ENCODE data around the gene CACTIN. TPM values are rescaled to one million over a fixed set of nuclear protein-coding genes. Genes with fewer than 3 reads are reported as not detected.

The CACTIN gene
- total RNA-seq, 3 donors from 2014 or later (not counting 1 experiment from before 2014, with no cell fraction given) = 33.6 to 42.2 (median 40.8) TPM

DNA sequence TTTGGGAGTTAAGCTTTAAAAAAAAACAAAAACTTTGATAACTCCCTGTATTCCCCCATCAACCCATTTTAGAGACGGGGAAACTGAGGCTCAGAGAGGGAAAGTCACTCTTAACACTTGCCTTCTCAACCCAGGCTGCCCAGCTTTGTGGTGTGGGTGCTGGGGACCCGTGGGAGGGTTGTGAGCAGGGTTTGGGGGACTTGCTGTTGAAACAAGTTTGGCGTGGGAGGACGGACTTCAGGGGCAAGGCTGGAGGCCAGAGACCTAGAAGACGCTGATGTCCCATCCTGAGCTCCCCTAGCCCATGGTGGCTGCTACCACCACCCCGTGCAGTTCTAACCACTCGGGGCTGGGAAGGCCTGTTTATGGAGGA, 747 bp upstream of the CACTIN start:
- Mint-ChIP-seq H3K27ac (peak overlapping the region; percentile 96 to 99), H3K4me3 (no peak overlapping the region), H3K36me3 (no peaks in the 10 kb centered on the region), H3K9me3 (no peaks in the 10 kb centered on the region), H3K27me3 (ENCODE audit: low read depth in 2 of 2) (no peaks in the 10 kb centered on the region), H3K4me1 (peaks cover 17 to 29% of the 10 kb centered on the region in 2 donors)
- no peak for ATAC-seq
- intact Hi-C loops (cut with micrococcal nuclease) = loop anchor here (2.0 kb wide), 1 partner anchor 55 kb away; the partner anchor contains the start of gene HMG20B
- Histone ChIP-seq H3K36me3 (ENCODE audit: control insufficient read depth, insufficient read depth, low read length) (peaks cover 10% of the 10 kb centered on the region), H3K4me3 (ENCODE audit: low read length) (peak overlapping the region; percentile 72), H3K4me1 (ENCODE audit: control insufficient read depth, insufficient read depth, low read length) (peaks cover 27% of the 10 kb centered on the region), H3K9me3 (ENCODE audit: control insufficient read depth, insufficient read depth, low read length) (no peaks in the 10 kb centered on the region), H3K27me3 (ENCODE audit: control insufficient read depth, insufficient read depth, low read length) (no peaks in the 10 kb centered on the region), H3K27ac (ENCODE audit: low read length) (peak overlapping the region; percentile 94)
- 59% methylated on average over 6 of the region's 7 CpGs for WGBS (ENCODE audit: insufficient coverage)
- no peak for DNase-seq
- TF ChIP-seq, protein P1, sequence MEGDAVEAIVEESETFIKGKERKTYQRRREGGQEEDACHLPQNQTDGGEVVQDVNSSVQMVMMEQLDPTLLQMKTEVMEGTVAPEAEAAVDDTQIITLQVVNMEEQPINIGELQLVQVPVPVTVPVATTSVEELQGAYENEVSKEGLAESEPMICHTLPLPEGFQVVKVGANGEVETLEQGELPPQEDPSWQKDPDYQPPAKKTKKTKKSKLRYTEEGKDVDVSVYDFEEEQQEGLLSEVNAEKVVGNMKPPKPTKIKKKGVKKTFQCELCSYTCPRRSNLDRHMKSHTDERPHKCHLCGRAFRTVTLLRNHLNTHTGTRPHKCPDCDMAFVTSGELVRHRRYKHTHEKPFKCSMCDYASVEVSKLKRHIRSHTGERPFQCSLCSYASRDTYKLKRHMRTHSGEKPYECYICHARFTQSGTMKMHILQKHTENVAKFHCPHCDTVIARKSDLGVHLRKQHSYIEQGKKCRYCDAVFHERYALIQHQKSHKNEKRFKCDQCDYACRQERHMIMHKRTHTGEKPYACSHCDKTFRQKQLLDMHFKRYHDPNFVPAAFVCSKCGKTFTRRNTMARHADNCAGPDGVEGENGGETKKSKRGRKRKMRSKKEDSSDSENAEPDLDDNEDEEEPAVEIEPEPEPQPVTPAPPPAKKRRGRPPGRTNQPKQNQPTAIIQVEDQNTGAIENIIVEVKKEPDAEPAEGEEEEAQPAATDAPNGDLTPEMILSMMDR (IDR thresholded peaks at IDR 0.05) = no peak

DNA sequence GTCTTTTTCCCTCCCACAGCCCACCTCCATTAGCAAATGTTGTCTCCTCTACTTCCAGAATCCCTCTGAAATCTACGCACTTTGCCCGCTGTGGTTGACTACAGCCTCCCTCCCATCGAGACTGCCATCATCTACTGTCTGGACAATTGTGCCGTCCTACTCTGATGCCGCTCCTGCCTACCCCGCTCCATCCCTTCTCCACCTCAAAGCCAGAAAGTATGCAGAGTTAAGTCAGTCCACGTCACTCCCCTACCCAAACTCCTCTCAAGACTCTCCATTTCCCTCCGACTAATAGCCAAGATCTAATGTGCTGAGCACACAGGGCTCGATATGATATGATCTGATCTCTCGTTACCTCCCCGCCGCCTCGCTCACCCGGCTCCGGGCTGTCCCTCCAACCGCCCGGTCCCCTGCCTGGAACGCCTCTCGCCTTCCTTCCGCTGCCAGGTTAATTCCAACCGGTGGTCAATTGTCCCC, 556 bp downstream of the CACTIN start:
- H3K9me3 ChIP-seq (ENCODE audit: control insufficient read depth, insufficient read depth, low read length) = no peaks in the 10 kb centered on the region
- Mint-ChIP-seq H3K27me3 (ENCODE audit: low read depth in 2 of 2) (no peaks in the 10 kb centered on the region), H3K27ac (peak overlapping the region; percentile 96 to 99), H3K9me3 (no peaks in the 10 kb centered on the region), H3K4me1 (peaks cover 17 to 29% of the 10 kb centered on the region in 2 donors), H3K36me3 (no peaks in the 10 kb centered on the region), H3K4me3 (peak overlapping the region; percentile 99)
- H3K27me3 ChIP-seq (ENCODE audit: control insufficient read depth, insufficient read depth, low read length) = no peaks in the 10 kb centered on the region
- TF ChIP-seq, protein P1 (IDR thresholded peaks at IDR 0.05) = no peak
- peaks cover 27% of the 10 kb centered on the region for H3K4me1 ChIP-seq (ENCODE audit: control insufficient read depth, insufficient read depth, low read length)
- H3K27ac ChIP-seq (ENCODE audit: low read length) = peak overlapping the region; percentile 34
- peaks cover 17% of the 10 kb centered on the region for H3K36me3 ChIP-seq (ENCODE audit: control insufficient read depth, insufficient read depth, low read length)
- no peak for ATAC-seq
- intact Hi-C loops (cut with micrococcal nuclease) = loop anchor here (2.0 kb wide), 1 partner anchor 53 kb away; the partner anchor contains the start of gene HMG20B
- peak overlapping the region; percentile 72 for H3K4me3 ChIP-seq (ENCODE audit: low read length)
- 2% methylated on average over 21 of the region's 21 CpGs for WGBS (ENCODE audit: insufficient coverage)
- DNase-seq = no peak

DNA sequence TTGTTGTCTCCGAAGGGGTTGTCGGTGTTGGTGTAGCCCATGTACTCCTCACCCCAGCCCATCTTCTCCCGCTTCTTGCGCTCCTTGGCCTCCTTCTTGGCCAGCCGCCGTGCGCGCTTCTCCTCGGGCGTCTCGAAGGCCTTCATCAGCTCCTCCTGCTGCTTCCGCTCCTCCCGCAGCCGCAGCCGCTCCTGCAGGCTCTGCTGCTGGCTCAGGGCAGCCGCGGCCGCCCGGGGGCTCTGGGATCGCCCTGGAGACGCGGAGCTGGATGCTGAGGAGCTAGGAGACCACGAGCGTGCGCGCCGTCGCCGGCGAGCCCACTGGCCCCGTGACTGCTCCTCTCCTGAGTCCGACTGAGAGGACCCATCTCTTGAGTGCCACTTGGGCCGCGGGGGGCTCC, 2.9 kb downstream of the CACTIN start:
- DNase-seq (no peak), ATAC-seq (no peak)
- Histone ChIP-seq H3K36me3 (ENCODE audit: control insufficient read depth, insufficient read depth, low read length) (peaks cover 34% of the 10 kb centered on the region), H3K27ac (ENCODE audit: low read length) (no peak overlapping the region), H3K4me1 (ENCODE audit: control insufficient read depth, insufficient read depth, low read length) (peaks cover 27% of the 10 kb centered on the region), H3K4me3 (ENCODE audit: low read length) (no peak overlapping the region), H3K27me3 (ENCODE audit: control insufficient read depth, insufficient read depth, low read length) (no peaks in the 10 kb centered on the region), H3K9me3 (ENCODE audit: control insufficient read depth, insufficient read depth, low read length) (no peaks in the 10 kb centered on the region)
- intact Hi-C loops (cut with micrococcal nuclease) = no loop called here
- no peaks in the 10 kb centered on the region for H3K27me3 Mint-ChIP-seq (ENCODE audit: low read depth in 2 of 2)
- H3K9me3 Mint-ChIP-seq = no peaks in the 10 kb centered on the region
- no peaks in the 10 kb centered on the region for H3K36me3 Mint-ChIP-seq
- 96% methylated on average over 34 of the region's 34 CpGs for WGBS (ENCODE audit: insufficient coverage)
- TF ChIP-seq, protein P1 (IDR thresholded peaks at IDR 0.05) = no peak
- H3K27ac Mint-ChIP-seq = no peak overlapping the region
- H3K4me3 Mint-ChIP-seq = no peak overlapping the region
- H3K4me1 Mint-ChIP-seq = peaks cover 17 to 29% of the 10 kb centered on the region in 2 donors

DNA sequence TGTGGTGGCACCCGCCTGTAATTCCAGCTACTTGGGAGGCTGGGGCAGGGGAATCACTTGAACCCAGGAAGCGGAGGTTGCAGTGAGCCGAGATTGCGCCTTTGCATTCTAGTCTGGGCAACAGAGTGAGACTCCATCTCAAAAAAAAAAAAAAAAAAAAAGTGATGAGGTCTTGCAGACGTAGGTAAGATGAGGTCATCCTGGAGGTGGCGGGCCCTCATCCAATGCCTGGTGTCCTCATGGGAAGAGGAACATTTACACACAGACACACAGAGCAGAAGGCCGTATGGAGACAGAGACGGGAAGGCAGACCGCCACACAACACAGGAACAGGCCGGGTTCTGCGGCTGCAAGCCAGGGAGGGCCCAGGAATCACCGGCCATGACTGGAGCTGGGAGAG, 4.4 kb downstream of the CACTIN start:
- Histone ChIP-seq H3K36me3 (ENCODE audit: control insufficient read depth, insufficient read depth, low read length) (peaks cover 36% of the 10 kb centered on the region), H3K4me3 (ENCODE audit: low read length) (no peak overlapping the region), H3K9me3 (ENCODE audit: control insufficient read depth, insufficient read depth, low read length) (no peaks in the 10 kb centered on the region), H3K27ac (ENCODE audit: low read length) (no peak overlapping the region), H3K27me3 (ENCODE audit: control insufficient read depth, insufficient read depth, low read length) (no peaks in the 10 kb centered on the region), H3K4me1 (ENCODE audit: control insufficient read depth, insufficient read depth, low read length) (peaks cover 34% of the 10 kb centered on the region)
- no peaks in the 10 kb centered on the region for H3K9me3 Mint-ChIP-seq
- H3K27ac Mint-ChIP-seq = no peak overlapping the region
- intact Hi-C loops (cut with micrococcal nuclease) = no loop called here
- no peak for ATAC-seq
- DNase-seq = no peak
- H3K4me1 Mint-ChIP-seq = peaks cover 16 to 29% of the 10 kb centered on the region in 2 donors
- H3K36me3 Mint-ChIP-seq = no peaks in the 10 kb centered on the region
- 94% methylated on average over 10 of the region's 12 CpGs for WGBS (ENCODE audit: insufficient coverage)
- H3K27me3 Mint-ChIP-seq (ENCODE audit: low read depth in 2 of 2) = no peaks in the 10 kb centered on the region
- H3K4me3 Mint-ChIP-seq = peak overlapping the region; percentile 52
- TF ChIP-seq, protein P1 (IDR thresholded peaks at IDR 0.05) = no peak

Measured in natural killer cell (primary cell).